ENCODE data around the gene SPATC1L.
A peak's percentile ranks its signal among the peaks of the same experiment; 100 is the strongest.

Gene SPATC1L

DNA sequence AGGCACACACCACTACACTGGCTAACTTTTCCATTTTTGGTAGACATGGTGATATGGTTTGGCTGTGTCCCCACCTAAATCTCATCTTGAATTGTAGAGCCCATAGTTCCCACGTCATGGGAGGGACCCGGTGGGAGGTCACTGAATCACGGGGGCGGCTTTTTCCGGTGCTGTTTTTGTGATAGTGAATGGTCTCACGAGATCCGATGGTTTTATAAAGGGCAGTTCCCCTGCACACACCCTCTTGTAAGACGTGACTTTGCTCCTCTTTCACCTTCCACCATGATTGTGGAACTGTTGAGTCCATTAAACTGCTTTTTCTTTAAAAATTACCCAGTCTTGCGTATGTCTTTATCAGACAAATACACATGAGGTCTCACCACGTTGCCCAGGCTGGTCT, 27.6 kb downstream of the SPATC1L start:
- Histone ChIP-seq H3K27ac (no peak overlapping the region), H3K4me3 (no peak overlapping the region)
- TF ChIP-seq, protein P1, sequence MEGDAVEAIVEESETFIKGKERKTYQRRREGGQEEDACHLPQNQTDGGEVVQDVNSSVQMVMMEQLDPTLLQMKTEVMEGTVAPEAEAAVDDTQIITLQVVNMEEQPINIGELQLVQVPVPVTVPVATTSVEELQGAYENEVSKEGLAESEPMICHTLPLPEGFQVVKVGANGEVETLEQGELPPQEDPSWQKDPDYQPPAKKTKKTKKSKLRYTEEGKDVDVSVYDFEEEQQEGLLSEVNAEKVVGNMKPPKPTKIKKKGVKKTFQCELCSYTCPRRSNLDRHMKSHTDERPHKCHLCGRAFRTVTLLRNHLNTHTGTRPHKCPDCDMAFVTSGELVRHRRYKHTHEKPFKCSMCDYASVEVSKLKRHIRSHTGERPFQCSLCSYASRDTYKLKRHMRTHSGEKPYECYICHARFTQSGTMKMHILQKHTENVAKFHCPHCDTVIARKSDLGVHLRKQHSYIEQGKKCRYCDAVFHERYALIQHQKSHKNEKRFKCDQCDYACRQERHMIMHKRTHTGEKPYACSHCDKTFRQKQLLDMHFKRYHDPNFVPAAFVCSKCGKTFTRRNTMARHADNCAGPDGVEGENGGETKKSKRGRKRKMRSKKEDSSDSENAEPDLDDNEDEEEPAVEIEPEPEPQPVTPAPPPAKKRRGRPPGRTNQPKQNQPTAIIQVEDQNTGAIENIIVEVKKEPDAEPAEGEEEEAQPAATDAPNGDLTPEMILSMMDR (IDR thresholded peaks at IDR 0.05), result no peak
- DNase-seq (ENCODE audit: low spot score), result no peak

DNA sequence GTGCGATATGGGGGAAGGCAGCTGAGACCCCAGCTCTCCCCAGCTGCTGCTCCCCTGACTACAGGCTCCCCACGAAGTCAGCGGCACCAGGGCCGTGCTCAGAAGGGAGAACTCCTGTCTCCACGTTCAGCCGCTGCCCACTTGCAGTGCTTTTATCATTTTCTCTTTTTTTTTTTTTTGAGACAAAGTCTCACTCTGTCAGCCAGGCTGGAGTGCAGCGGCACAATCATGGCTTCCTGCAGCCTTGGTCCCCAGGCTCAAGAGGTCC, 27.9 kb downstream of the SPATC1L start:
- TF ChIP-seq, protein P1 (IDR thresholded peaks at IDR 0.05), result no peak
- Histone ChIP-seq H3K4me3 (no peak overlapping the region), H3K27ac (no peak overlapping the region)
- no peak for DNase-seq (ENCODE audit: low spot score)

DNA sequence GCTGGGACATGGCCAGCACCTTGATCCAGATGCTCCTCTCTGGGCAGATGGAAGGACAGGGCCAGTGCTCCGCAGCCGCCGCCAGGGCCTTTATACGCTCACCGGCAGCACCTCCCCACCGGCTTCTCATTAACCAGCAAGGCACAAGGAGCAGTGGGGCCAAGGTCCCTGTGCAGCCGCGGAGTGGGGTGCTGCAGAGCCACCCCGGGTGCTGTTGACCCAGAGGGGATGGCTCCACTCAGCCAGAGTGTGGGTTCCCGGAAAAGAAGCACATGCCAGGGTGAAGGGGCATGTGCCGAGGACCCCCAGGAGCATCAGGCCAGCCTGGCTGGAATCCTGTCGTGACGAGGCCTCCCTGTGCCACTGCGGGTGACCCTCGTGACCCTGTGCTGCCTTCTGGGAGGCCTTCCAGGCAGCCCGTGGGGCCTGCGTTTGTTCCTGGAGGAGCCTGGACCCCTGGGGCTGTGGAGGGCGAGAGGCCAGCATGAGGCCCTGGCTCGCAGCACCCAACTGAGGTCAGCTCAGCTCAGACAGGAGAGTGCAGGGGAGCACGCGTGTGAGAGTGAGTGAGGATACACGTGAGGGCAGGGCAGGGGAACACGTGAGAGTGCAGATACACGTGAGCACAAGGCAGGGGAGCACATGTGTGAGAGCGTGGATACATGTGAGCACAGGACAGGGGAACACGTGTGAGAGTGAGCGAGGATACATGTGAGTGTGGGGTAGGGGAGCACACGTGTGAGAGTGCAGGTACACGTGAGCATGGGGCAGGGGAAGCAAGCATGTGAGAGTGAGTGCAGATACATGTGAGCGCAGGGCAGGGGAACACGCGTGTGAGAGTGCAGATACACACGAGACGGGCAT, 28.5 kb downstream of the SPATC1L start, which contains the start of gene FTCD:
FTCD (minus strand) TSS at position 66 of the 864 bp plus-strand sequence; CDS start at position 10, 56 bp downstream.
- TF ChIP-seq, protein P1 (IDR thresholded peaks at IDR 0.05), result no peak
- no peak within 1 kb of the TSS for H3K27ac ChIP-seq
- no peak within 1 kb of the TSS for H3K4me3 ChIP-seq
- DNase-seq (ENCODE audit: low spot score), result peak; percentile 59

DNA sequence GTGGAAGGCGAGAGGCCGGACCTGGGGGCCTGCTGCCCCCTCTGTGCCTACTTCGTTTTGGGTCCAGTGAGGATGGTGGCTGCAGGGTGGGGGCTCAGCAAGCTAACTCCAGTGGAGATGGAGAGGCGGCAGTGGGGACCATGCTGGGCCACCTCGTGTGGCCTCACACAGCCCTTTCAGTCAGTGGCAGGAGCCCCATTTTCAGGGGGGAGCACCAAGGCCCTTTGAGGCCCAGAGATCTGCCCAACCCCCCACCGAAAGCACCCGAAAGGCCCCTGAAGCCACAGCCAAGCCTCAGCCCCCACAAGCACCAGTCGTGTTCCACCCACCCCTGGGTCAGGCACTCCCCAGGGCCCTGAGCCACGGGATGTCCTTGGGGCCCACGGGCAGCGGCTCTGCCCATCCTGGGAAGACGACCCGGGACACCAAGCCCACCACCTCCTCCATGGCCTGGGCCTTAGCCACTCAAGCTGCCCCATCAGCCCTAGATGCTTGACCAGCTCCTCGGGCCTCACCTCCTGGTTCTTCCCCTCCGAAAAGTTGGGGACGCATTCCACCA, 29.2 kb downstream of the SPATC1L start:
- no peak overlapping the region for H3K27ac ChIP-seq
- TF ChIP-seq, protein P1 (IDR thresholded peaks at IDR 0.05), result no peak
- H3K4me3 ChIP-seq, result no peak overlapping the region
- DNase-seq (ENCODE audit: low spot score), result peak; percentile 59

DNA sequence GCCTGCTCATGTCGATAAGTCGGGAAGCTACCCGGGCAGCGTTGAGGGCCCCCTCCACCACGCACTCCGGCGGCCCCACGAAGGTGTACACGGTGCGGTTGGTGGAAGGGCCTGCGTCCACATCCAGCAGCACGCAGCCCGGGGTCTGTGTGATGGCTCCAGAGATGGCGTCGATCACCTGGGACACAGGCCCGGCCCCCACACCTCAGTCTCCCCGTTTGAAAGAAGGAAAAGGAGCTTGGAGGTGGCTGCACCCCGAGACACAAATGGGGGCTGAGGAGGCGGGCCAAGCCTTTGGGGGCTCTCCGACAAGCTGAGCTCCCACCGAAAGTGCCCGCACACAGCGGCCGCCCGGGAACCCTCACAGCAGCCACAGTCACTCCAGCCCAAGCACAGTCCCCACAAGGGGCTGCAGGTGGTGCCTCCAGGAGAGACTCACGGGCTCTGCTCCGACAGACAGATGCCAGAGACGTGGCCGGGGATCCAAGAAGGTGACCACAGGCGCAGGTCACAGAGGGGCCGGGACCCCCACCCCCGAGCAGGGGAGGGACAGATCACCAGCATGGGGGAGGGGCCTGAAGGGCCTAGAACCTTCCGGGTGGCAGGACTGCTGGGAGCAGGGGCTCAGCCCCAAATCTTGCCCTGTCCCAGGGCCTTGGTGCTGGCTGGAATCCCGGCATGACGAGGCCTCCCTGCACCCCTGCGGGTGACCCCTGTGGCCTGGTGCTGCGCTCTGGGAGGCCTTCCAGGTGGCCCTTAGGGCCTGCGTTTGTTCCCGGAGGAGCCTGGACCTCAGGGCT, 29.9 kb downstream of the SPATC1L start:
- Histone ChIP-seq H3K27ac (no peak overlapping the region), H3K4me3 (no peak overlapping the region)
- DNase-seq (ENCODE audit: low spot score), result peak; percentile 67
- TF ChIP-seq, protein P1 (IDR thresholded peaks at IDR 0.05), result no peak

DNA sequence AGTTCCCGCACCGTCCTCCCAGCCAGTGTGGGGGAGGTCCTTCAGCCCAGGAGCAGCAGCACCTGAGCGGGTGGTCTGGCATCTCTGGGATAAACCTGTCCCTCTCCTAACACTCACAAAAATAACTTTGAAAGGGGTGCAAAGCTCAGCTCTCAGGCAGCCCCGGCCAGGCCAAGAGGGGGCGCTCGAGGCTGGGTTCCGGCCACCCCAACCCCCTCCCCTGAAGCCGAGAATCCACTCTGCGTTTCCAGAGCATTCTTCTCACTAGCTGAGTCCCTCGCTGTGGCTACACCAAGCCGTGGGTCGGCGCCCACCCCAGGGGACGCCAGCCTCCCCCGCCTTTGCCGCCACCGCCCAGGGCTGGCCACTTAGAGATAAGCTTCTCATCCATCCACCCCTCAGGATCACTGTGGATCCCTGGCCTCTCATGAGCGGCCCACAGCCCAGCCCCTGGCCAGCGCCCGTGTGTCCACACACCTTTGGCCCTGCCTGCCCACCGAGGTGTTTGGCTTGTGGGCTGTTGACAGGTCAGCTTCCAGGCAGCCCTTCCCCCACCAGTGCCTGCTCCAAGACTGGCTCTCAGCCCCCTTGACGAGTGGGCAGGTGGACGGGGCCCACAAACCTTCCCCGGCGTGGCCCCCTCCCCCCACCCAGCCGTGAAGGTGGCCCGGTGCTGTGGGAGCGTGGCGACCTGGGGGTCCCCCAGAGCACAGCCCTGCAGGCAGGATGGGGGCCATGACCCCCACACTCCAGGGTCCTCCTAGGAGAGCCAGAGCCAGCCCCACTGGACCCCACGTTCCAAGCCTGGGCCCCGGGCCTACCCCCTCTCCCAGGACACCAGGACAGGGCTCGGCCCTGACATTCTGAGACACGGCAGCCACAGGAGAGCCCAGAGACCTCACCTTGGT, 30.8 kb downstream of the SPATC1L start:
- Histone ChIP-seq H3K4me3 (peak overlapping the region; percentile 38), H3K27ac (no peak overlapping the region)
- peak; percentile 72 for DNase-seq (ENCODE audit: low spot score)
- TF ChIP-seq, protein P1 (IDR thresholded peaks at IDR 0.05), result peak; percentile 54
